22Rv1 (cell line): ENCODE results near the gene ERBB2.

ENCODE experiments used
- ZFX ChIP-seq: fragments of 450-650 bp; IDR thresholded peaks from 2 replicates; pipeline ENCODE4 v1.6.1; 2017; ENCODE audit warnings: antibody characterized with exemption, borderline replicate concordance
- TF ChIP-seq, protein P1 (sequence below): fragments of 450-650 bp; IDR thresholded peaks from 2 replicates; pipeline ENCODE4 v1.5.1; 2017; ENCODE audit warnings: mild to moderate bottlenecking

DNA sequence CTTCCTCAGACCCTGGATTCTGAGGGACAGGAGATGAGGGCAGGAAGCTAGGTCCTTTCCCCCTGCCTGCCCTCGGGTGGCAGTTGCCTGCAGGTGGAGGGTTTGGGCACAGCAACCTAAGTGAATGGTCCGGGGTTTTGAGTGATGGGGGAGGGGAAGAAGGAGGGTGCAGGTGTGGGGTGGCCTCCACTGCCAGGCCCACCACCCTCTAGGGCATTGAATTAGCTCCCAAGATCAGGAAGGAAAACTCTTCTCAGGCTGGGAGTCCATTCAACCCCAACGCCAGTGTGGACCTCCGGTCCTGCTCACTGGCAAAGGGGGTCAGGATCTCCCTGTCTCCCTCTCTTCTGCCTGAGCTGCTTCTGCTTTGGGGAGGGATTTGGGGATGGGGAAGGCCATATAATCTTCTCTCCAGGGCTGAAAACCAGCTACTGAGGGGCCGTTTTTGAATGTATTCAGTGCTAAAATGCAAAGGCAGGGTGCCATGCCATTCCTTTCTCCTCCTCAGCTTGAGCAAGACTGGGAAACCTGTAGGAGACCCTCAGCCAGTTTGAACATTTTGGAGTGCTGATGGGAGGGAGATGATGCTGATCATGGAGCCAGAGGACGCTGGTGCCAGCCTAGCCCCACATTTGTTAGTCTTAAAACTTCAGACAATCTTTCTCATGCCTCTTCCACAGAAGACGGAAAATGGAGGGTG is 56.7 kb downstream of the ERBB2 start:
- TF ChIP-seq, protein P1, sequence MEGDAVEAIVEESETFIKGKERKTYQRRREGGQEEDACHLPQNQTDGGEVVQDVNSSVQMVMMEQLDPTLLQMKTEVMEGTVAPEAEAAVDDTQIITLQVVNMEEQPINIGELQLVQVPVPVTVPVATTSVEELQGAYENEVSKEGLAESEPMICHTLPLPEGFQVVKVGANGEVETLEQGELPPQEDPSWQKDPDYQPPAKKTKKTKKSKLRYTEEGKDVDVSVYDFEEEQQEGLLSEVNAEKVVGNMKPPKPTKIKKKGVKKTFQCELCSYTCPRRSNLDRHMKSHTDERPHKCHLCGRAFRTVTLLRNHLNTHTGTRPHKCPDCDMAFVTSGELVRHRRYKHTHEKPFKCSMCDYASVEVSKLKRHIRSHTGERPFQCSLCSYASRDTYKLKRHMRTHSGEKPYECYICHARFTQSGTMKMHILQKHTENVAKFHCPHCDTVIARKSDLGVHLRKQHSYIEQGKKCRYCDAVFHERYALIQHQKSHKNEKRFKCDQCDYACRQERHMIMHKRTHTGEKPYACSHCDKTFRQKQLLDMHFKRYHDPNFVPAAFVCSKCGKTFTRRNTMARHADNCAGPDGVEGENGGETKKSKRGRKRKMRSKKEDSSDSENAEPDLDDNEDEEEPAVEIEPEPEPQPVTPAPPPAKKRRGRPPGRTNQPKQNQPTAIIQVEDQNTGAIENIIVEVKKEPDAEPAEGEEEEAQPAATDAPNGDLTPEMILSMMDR = no peak
- no peak for TF ChIP-seq ZFX
